CMK (cell line): ENCODE measurements around the gene ZNF76.
"Not testable (repeated sequence)": the region's sequence is repeated elsewhere in the genome, so short reads cannot be mapped to it uniquely, and the experiment has no call there.

ENCODE experiments used
- DNase-seq: peaks from one replicate; pipeline ENCODE4 v3.0.0-alpha.2; 2010; ENCODE audit warnings: low read depth

ZNF76 gene

GRCh38 chr6:35300848-35301247 is 41.3 kb downstream of the ZNF76 start:
- DNase-seq, result peak; percentile 61

- peak; percentile 62 for DNase-seq
These were observed 43.2 kb downstream of the ZNF76 start for GRCh38 chr6:35302604-35303241.

GRCh38 chr6:35304299-35304698 is 44.8 kb downstream of the ZNF76 start:
- DNase-seq, result no peak

- DNase-seq, result no peak
These were observed 45.6 kb downstream of the ZNF76 start for GRCh38 chr6:35305117-35305516.

- not testable (repeated sequence) for DNase-seq
These were observed 47.6 kb downstream of the ZNF76 start for GRCh38 chr6:35307138-35307537.

GRCh38 chr6:35308543-35308942 is 49.0 kb downstream of the ZNF76 start:
- not testable (repeated sequence) for DNase-seq

GRCh38 chr6:35309611-35310264 is 50.2 kb downstream of the ZNF76 start:
- DNase-seq, result no peak

- no peak for DNase-seq
These were observed 50.8 kb downstream of the ZNF76 start for GRCh38 chr6:35310265-35310831.

GRCh38 chr6:35311390-35312075 is 52.0 kb downstream of the ZNF76 start:
- DNase-seq, result no peak

GRCh38 chr6:35312076-35312800 is 52.7 kb downstream of the ZNF76 start:
- DNase-seq, result no peak

- no peak for DNase-seq
These were observed 53.3 kb downstream of the ZNF76 start for GRCh38 chr6:35312807-35313206.

GRCh38 chr6:35317483-35318195 is 58.1 kb downstream of the ZNF76 start:
- no peak for DNase-seq

GRCh38 chr6:35318196-35319171 is 58.9 kb downstream of the ZNF76 start:
- DNase-seq, result no peak

- DNase-seq, result no peak
These were observed 60.0 kb downstream of the ZNF76 start for GRCh38 chr6:35319346-35320030.

GRCh38 chr6:35320031-35320410 is 60.5 kb downstream of the ZNF76 start:
- no peak for DNase-seq

- DNase-seq, result no peak
These were observed 61.6 kb downstream of the ZNF76 start for GRCh38 chr6:35321091-35321490.

GRCh38 chr6:35327349-35328027 is 68.0 kb downstream of the ZNF76 start:
- DNase-seq, result no peak

GRCh38 chr6:35328108-35328723 is 68.7 kb downstream of the ZNF76 start:
- DNase-seq, result no peak

- DNase-seq, result not testable (repeated sequence)
These were observed 69.4 kb downstream of the ZNF76 start for GRCh38 chr6:35328965-35329364.
